ENCODE results near the gene MTSS2.

Gene MTSS2

GRCh38 chr16:70679671-70680494, 6.0 kb downstream of the MTSS2 start:
- TF ChIP-seq CTCF (conservative IDR thresholded peaks at IDR 0.05; ENCODE audit: low read length): no peak; the same call in 1 of the 2 replicates
- DNase-seq (ENCODE audit: low read depth): no peak
- H3K4me3 ChIP-seq (ENCODE audit: low read length): no peak overlapping the region; the same call in 1 of the 2 replicates

GRCh38 chr16:70678898-70679670, 6.8 kb downstream of the MTSS2 start:
- DNase-seq (ENCODE audit: low read depth): no peak
- no peak for TF ChIP-seq CTCF (conservative IDR thresholded peaks at IDR 0.05; ENCODE audit: low read length)
- H3K4me3 ChIP-seq (ENCODE audit: low read length): no peak overlapping the region

- TF ChIP-seq CTCF (conservative IDR thresholded peaks at IDR 0.05; ENCODE audit: low read length): no peak
- no peak overlapping the region for H3K4me3 ChIP-seq (ENCODE audit: low read length)
Measured at GRCh38 chr16:70678121-70678897, 7.5 kb downstream of the MTSS2 start.

GRCh38 chr16:70677499-70678120, 8.2 kb downstream of the MTSS2 start:
- no peak for TF ChIP-seq CTCF (conservative IDR thresholded peaks at IDR 0.05; ENCODE audit: low read length)
- no peak overlapping the region for H3K4me3 ChIP-seq (ENCODE audit: low read length)
- no peak for DNase-seq (ENCODE audit: low read depth)

More at GRCh38 chr16:70678121-70678897, 7.5 kb downstream of the MTSS2 start:
- DNase-seq (ENCODE audit: low read depth): no peak

GRCh38 chr16:70676675-70677498, 9.0 kb downstream of the MTSS2 start:
- peak; percentile 64 for DNase-seq (ENCODE audit: low read depth)

More at GRCh38 chr16:70676675-70677498, 9.0 kb downstream of the MTSS2 start:
- TF ChIP-seq CTCF (conservative IDR thresholded peaks at IDR 0.05; ENCODE audit: low read length): no peak
- H3K4me3 ChIP-seq (ENCODE audit: low read length): no peak overlapping the region
